H1 (cell line): ENCODE measurements around the gene NCEH1. TPM values are rescaled to one million over a fixed set of nuclear protein-coding genes. Genes with fewer than 3 reads are reported as not detected.

Experiments
- CTCF ChIA-PET: fragments of 300-600 bp; sonication (Branson Sonifier 250); formaldehyde crosslinking; loops from one replicate; lab custom pipeline; 2021; ENCODE audit not compliant: partially characterized antibody; lab: Charles Lee
- POLR2A ChIA-PET: fragments of 300-600 bp; sonication (Branson Sonifier 250); formaldehyde crosslinking; loops from one replicate; lab custom pipeline; 2021; ENCODE audit warnings: inconsistent platforms; ENCODE audit not compliant: partially characterized antibody; lab: Charles Lee
- DNase-seq, 2 experiments: peaks; one replicate each; pipeline versions ENCODE4 v3.0.0 to v3.0.0-alpha.2; 2010 to 2022; ENCODE audit warnings: low spot score in 2 of 2, low read depth in 1 of 2, mixed read lengths in 1 of 2
- FAIRE-seq: peaks from 2 replicates; lab custom pipeline; 2011; peaks lifted over from hg19 to GRCh38; lab: Jason Lieb, UNC
- H2AFZ ChIP-seq: 2 replicates; pipeline ENCODE4 v1.8.1; 2012; ENCODE audit warnings: low read length, inconsistent platforms
- H2AK5ac ChIP-seq: 2 replicates; pipeline ENCODE4 v1.6.1; 2013; ENCODE audit warnings: low read depth, low read length
- H2BK120ac ChIP-seq: replicated peaks from 2 replicates; pipeline ENCODE3; 2013; ENCODE audit warnings: low read depth, low read length, inconsistent platforms
- H2BK12ac ChIP-seq: 2 replicates; pipeline ENCODE4 v1.6.1; 2013; ENCODE audit warnings: low read depth, low read length
- H2BK15ac ChIP-seq: 2 replicates; pipeline ENCODE4 v1.6.1; 2013; ENCODE audit warnings: low read length
- H2BK20ac ChIP-seq: 2 replicates; pipeline ENCODE4 v1.6.1; 2013; ENCODE audit warnings: low read length
- H2BK5ac ChIP-seq: 2 replicates; pipeline ENCODE4 v1.6.1; 2013; ENCODE audit warnings: low read depth, low read length
- H3K14ac ChIP-seq: 2 replicates; pipeline ENCODE4 v1.6.1; 2013; ENCODE audit warnings: inconsistent platforms; ENCODE audit not compliant: insufficient read length
- H3K18ac ChIP-seq: 2 replicates; pipeline ENCODE4 v1.6.1; 2013; ENCODE audit warnings: low read length; ENCODE audit errors: extremely low read depth
- H3K23ac ChIP-seq: 2 replicates; pipeline ENCODE4 v1.6.1; 2013; ENCODE audit warnings: inconsistent platforms; ENCODE audit not compliant: insufficient read length
- H3K23me2 ChIP-seq: 2 replicates; pipeline ENCODE4 v1.6.1; 2013; ENCODE audit warnings: low read depth, low read length
- H3K27ac ChIP-seq: 2 replicates; pipeline ENCODE4 v1.6.1; 2011; ENCODE audit warnings: low read depth, low read length, inconsistent platforms
- H3K27me3 ChIP-seq, 4 experiments: replicated peaks in 1 of 4; 1 replicate in 1 of 4; 2 replicates in 3 of 4; pipeline versions ENCODE4 v1.6.1 to v1.8.1; 2011 to 2013; ENCODE audit warnings: low read length in 3 of 4, mild to moderate bottlenecking in 3 of 4, inconsistent platforms in 2 of 4, mixed read lengths in 2 of 4, moderate library complexity in 1 of 4; ENCODE audit not compliant: control insufficient read depth in 3 of 4, insufficient read depth in 3 of 4; ENCODE audit errors: extremely low read depth in 1 of 4
- H3K36me3 ChIP-seq, 4 experiments: 2 replicates each; pipeline versions ENCODE4 v1.6.1 to v1.8.1; 2011 to 2013; ENCODE audit warnings: mild to moderate bottlenecking in 4 of 4, low read length in 3 of 4, moderate library complexity in 2 of 4, control low read depth in 1 of 4, inconsistent platforms in 1 of 4; ENCODE audit not compliant: insufficient read depth in 4 of 4, control insufficient read depth in 2 of 4
- H3K4ac ChIP-seq: replicated peaks from 2 replicates; pipeline ENCODE3; 2013; ENCODE audit warnings: low read length, low read depth, mixed read lengths, inconsistent platforms; ENCODE audit not compliant: insufficient read length
- H3K4me1 ChIP-seq, 4 experiments: replicated peaks in 1 of 4; 1 replicate in 1 of 4; 2 replicates in 3 of 4; pipeline versions ENCODE4 v1.6.1 to v1.8.1; 2011 to 2013; ENCODE audit warnings: low read length in 3 of 4, inconsistent platforms in 2 of 4, mixed read lengths in 1 of 4; ENCODE audit not compliant: insufficient read depth in 4 of 4, control insufficient read depth in 3 of 4
- H3K4me2 ChIP-seq, 2 experiments: 2 replicates each; pipeline versions ENCODE4 v1.6.1 to v1.8.1; 2011 to 2013; ENCODE audit warnings: low read depth in 2 of 2, low read length in 2 of 2, control low read depth in 1 of 2, inconsistent platforms in 1 of 2, mild to moderate bottlenecking in 1 of 2; ENCODE audit not compliant: insufficient read depth in 1 of 2
- H3K4me3 ChIP-seq, 4 experiments: fragments of 200-600, 300-600 bp in 1 of 4; sonication (generic), shearing (Covaris generic), sonication (Bioruptor Twin) in 1 of 4; 2 replicates each; pipeline versions ENCODE4 v1.5.1 to v1.8.1; 2011 to 2016; ENCODE audit warnings: low read length in 4 of 4, low read depth in 3 of 4, control low read depth in 2 of 4, inconsistent platforms in 2 of 4, mild to moderate bottlenecking in 2 of 4, mixed read lengths in 1 of 4, moderate library complexity in 1 of 4; ENCODE audit not compliant: insufficient read depth in 2 of 4; ENCODE audit errors: extremely low read depth in 1 of 4
- H3K56ac ChIP-seq: replicated peaks from 2 replicates; pipeline ENCODE3; 2013; ENCODE audit warnings: low read depth, mild to moderate bottlenecking, mixed read lengths, low read length, inconsistent platforms; ENCODE audit not compliant: insufficient read length
- H3K79me1 ChIP-seq: 2 replicates; pipeline ENCODE4 v1.6.1; 2013; ENCODE audit warnings: low read depth, low read length, control low read depth
- H3K79me2 ChIP-seq, 2 experiments: 2 replicates each; pipeline versions ENCODE4 v1.6.1 to v1.8.1; 2012 to 2013; ENCODE audit warnings: low read length in 2 of 2, mild to moderate bottlenecking in 2 of 2, inconsistent platforms in 1 of 2; ENCODE audit not compliant: insufficient read depth in 2 of 2, control insufficient read depth in 1 of 2
- H3K9ac ChIP-seq, 4 experiments: replicated peaks in 1 of 4; 1 replicate in 1 of 4; 2 replicates in 3 of 4; pipeline versions ENCODE4 v1.6.1 to v1.8.1; 2011 to 2013; ENCODE audit warnings: low read depth in 3 of 4, low read length in 3 of 4, control low read depth in 2 of 4, mild to moderate bottlenecking in 2 of 4, moderate library complexity in 2 of 4, inconsistent platforms in 1 of 4; ENCODE audit errors: extremely low read depth in 1 of 4
- H3K9me3 ChIP-seq, 2 experiments: 2 replicates each; pipeline versions ENCODE4 v1.6.1 to v1.8.1; 2012 to 2013; ENCODE audit warnings: mild to moderate bottlenecking in 2 of 2, moderate library complexity in 2 of 2, control low read depth in 1 of 2, inconsistent platforms in 1 of 2, low read depth in 1 of 2, low read length in 1 of 2, mixed read lengths in 1 of 2; ENCODE audit not compliant: insufficient read depth in 2 of 2
- H4K20me1 ChIP-seq, 2 experiments: replicated peaks in 1 of 2; 2 replicates each; pipeline versions ENCODE3 to v1.8.1; 2011 to 2013; ENCODE audit warnings: inconsistent platforms in 2 of 2, low read length in 2 of 2, mild to moderate bottlenecking in 1 of 2; ENCODE audit not compliant: insufficient read depth in 2 of 2, control insufficient read depth in 1 of 2
- H4K5ac ChIP-seq: 2 replicates; pipeline ENCODE4 v1.6.1; 2013; ENCODE audit warnings: low read length, low read depth, mixed read lengths, inconsistent platforms; ENCODE audit not compliant: insufficient read length
- H4K8ac ChIP-seq: 2 replicates; pipeline ENCODE4 v1.8.0; 2013; ENCODE audit warnings: mild to moderate bottlenecking, moderate library complexity, low read length, inconsistent platforms; ENCODE audit not compliant: insufficient read depth; ENCODE audit errors: extremely low read depth
- H4K91ac ChIP-seq: replicated peaks from 2 replicates; pipeline ENCODE3; 2013; ENCODE audit warnings: low read length, mixed read lengths, inconsistent platforms; ENCODE audit not compliant: insufficient read length
- CREB1 ChIP-seq: IDR thresholded peaks from 2 replicates; pipeline ENCODE4 v1.6.1; 2012; ENCODE audit warnings: inconsistent platforms
- RNF2 ChIP-seq: fragments of 200-900, 300-1000 bp; sonication (generic); IDR thresholded peaks from 2 replicates; pipeline ENCODE4 v1.7.1; 2016; ENCODE audit warnings: borderline replicate concordance, low read depth, mild to moderate bottlenecking, antibody characterized with exemption, low read length; ENCODE audit not compliant: poor library complexity, severe bottlenecking; ENCODE audit errors: missing control alignments
- TAF1 ChIP-seq: IDR thresholded peaks from 2 replicates; pipeline ENCODE4 v1.6.1; 2011; ENCODE audit warnings: mild to moderate bottlenecking, low read depth, low read length
- WGBS, 2 experiments: shearing (Covaris generic) in 1 of 2; methylation state at CpG; one replicate each; pipeline versions ENCODE4 v1.1.6 to v1.1.7; 2013 to 2015; ENCODE audit warnings: low lambda C conversion rate in 2 of 2, mixed read lengths in 2 of 2, inconsistent platforms in 1 of 2, low coverage in 1 of 2, missing lambda C conversion rate in 1 of 2; ENCODE audit not compliant: insufficient replicate concordance in 2 of 2, insufficient coverage in 1 of 2, insufficient read length in 1 of 2; ENCODE audit errors: extremely low coverage in 1 of 2, missing lambda C conversion rate in 1 of 2; 5-methylcytosine and 5-hydroxymethylcytosine counted together
- polyA plus RNA-seq, 7 experiments: library from polyadenylated mRNA; depleted of rRNA in 3 of 7; stranded (reverse) in 5 of 7; unstranded in 2 of 7; fragments of >200 nt in 5 of 7; fragments of 200-250 nt in 2 of 7; gene quantifications; 1 replicate in 5 of 7; 2 replicates in 1 of 7; 4 replicates in 1 of 7; pipeline versions ENCODE4 v1.2.1 to v1.2.3, GENCODE V29; 2011 to 2013; ENCODE audit warnings: missing spikeins in 2 of 7, mixed read lengths in 2 of 7
- total RNA-seq: library from RNA; stranded (reverse); fragmentation: NEBNext Ultra II Directional; extraction: Animal tissue kit (Norgen Biotek cat#: 25700); gene quantifications from 2 replicates; pipeline ENCODE4 v1.2.1, GENCODE V29; 2021

Gene NCEH1
- total and polyA plus RNA-seq, 2 of the 8 experiments (the other 6 are each of a cell fraction or from before 2014, with no cell fraction given): 2.2 to 6.4 TPM

- H2BK15ac ChIP-seq: no peak overlapping the region
- H2AK5ac ChIP-seq: no peak overlapping the region
- H3K27me3 ChIP-seq: no peaks in the 10 kb centered on the region
- no peaks in the 10 kb centered on the region for H3K79me2 ChIP-seq
- H3K9me3 ChIP-seq: no peaks in the 10 kb centered on the region
- no peak overlapping the region for H3K9ac ChIP-seq
- TF ChIP-seq CREB1 (no peak), TAF1 (no peak), RNF2 (no peak)
- DNase-seq: no peak
- H3K18ac ChIP-seq: no peak overlapping the region
- no peak overlapping the region for H3K4me3 ChIP-seq
- H4K5ac ChIP-seq: no peak overlapping the region
- H3K14ac ChIP-seq: no peak overlapping the region
- H2BK5ac ChIP-seq: no peak overlapping the region
- H3K23me2 ChIP-seq: no peaks in the 10 kb centered on the region
- H3K56ac ChIP-seq: no peak overlapping the region
- H3K4ac ChIP-seq: no peak overlapping the region
- no peak overlapping the region for H2AFZ ChIP-seq
- H2BK20ac ChIP-seq: no peak overlapping the region
- H4K91ac ChIP-seq: no peak overlapping the region
- H3K23ac ChIP-seq: no peak overlapping the region
- no peak overlapping the region for H2BK12ac ChIP-seq
- H3K4me2 ChIP-seq: no peak overlapping the region
- H2BK120ac ChIP-seq: no peak overlapping the region
- no peak overlapping the region for H4K8ac ChIP-seq
- H3K4me1 ChIP-seq: peaks cover 0 to 2% (median 0%) of the 10 kb centered on the region in 4 experiments; a peak in 1 of 7 replicates
- FAIRE-seq: no peak
- no peaks in the 10 kb centered on the region for H3K36me3 ChIP-seq
- H3K27ac ChIP-seq: no peak overlapping the region
- peaks cover 5% of the 10 kb centered on the region; the same call in 1 of the 2 replicates for H3K79me1 ChIP-seq
- POLR2A ChIA-PET: interaction anchor here (1.2 kb wide), 1 partner anchor 10 kb away, joined by 5 read pairs; no protein-coding TSS in a partner anchor
- CTCF ChIA-PET: interaction anchor here (1.2 to 3.1 kb wide), 3 partner anchors 9 to 29 kb away, joined by 3 to 15 read pairs (median 5); partner anchors contain the start of gene NCEH1
- peaks cover 0 to 2% of the 10 kb centered on the region in 2 experiments for H4K20me1 ChIP-seq
- WGBS, 2 experiments: 89% methylated on average over 3 of the region's 3 CpGs; no CpG with 5 or more reads in 1 of the 2 experiments
Measured at GRCh38 chr3:172701751-172702150, 9.1 kb downstream of the NCEH1 start.
